LNCAP (cell line): Measurements from ENCODE around the gene FMNL1.

ENCODE experiments used
- CTCF ChIP-seq: fragments of 450-650 bp; IDR thresholded peaks from 2 replicates; pipeline ENCODE4 v1.5.1; 2017; ENCODE audit warnings: mild to moderate bottlenecking

The FMNL1 gene

GRCh38 chr17:45242029-45242414, 20.3 kb downstream of the FMNL1 start:
- no peak for TF ChIP-seq CTCF

- TF ChIP-seq CTCF, result no peak
Observed at GRCh38 chr17:45243750-45244149, 22.1 kb downstream of the FMNL1 start.

GRCh38 chr17:45244725-45245656, 23.3 kb downstream of the FMNL1 start:
- TF ChIP-seq CTCF, result no peak

- no peak for TF ChIP-seq CTCF
Observed at GRCh38 chr17:45246338-45246737, 24.7 kb downstream of the FMNL1 start.

- TF ChIP-seq CTCF, result peak; percentile 65
Observed at GRCh38 chr17:45246861-45247428, 25.3 kb downstream of the FMNL1 start.

- no peak for TF ChIP-seq CTCF
Observed at GRCh38 chr17:45247429-45248131, 25.9 kb downstream of the FMNL1 start.

- no peak for TF ChIP-seq CTCF
Observed at GRCh38 chr17:45248132-45248957, 26.7 kb downstream of the FMNL1 start.
